Nephron (organoid): ENCODE data around the gene SGPP2.

Source experiments
- H3K27ac Mint-ChIP-seq, 3 experiments: 2 replicates each; pipeline ENCODE4 v1.8.0; 2020; ENCODE audit warnings: mixed read lengths in 3 of 3, mild to moderate bottlenecking in 2 of 3, moderate library complexity in 1 of 3
- H3K27me3 Mint-ChIP-seq: 2 replicates; pipeline ENCODE4 v1.8.0; 2021; ENCODE audit warnings: low read depth, mild to moderate bottlenecking, moderate library complexity, mixed read lengths
- H3K36me3 Mint-ChIP-seq: 2 replicates; pipeline ENCODE4 v1.8.0; 2020; ENCODE audit warnings: low read depth, mixed read lengths
- H3K4me1 Mint-ChIP-seq: 2 replicates; pipeline ENCODE4 v1.8.0; 2020; ENCODE audit warnings: mixed read lengths
- H3K4me3 Mint-ChIP-seq, 3 experiments: 2 replicates each; pipeline ENCODE4 v1.8.0; 2020; ENCODE audit warnings: mild to moderate bottlenecking in 3 of 3, mixed read lengths in 3 of 3, moderate library complexity in 2 of 3
- H3K9me3 Mint-ChIP-seq: 2 replicates; pipeline ENCODE4 v1.8.0; 2020; ENCODE audit warnings: mixed read lengths
- CTCF ChIP-seq, 3 experiments: fragments of 200-600 bp; sonication (generic); IDR thresholded peaks; one replicate each; pipeline ENCODE4 v1.5.0; 2021; ENCODE audit warnings: antibody characterized with exemption in 3 of 3; ENCODE audit not compliant: unreplicated experiment in 3 of 3

Gene SGPP2

GRCh38 chr2:222608081-222608480 lies 183.7 kb downstream of the SGPP2 start:
- TF ChIP-seq CTCF (IDR thresholded peaks at IDR 0.05; ENCODE audit: unreplicated experiment in 3 of 3), result no peak
- Mint-ChIP-seq H3K4me3 (no peak overlapping the region), H3K27me3 (no peaks in the 10 kb centered on the region), H3K9me3 (no peaks in the 10 kb centered on the region), H3K27ac (no peak overlapping the region), H3K4me1 (no peaks in the 10 kb centered on the region), H3K36me3 (peaks cover 17% of the 10 kb centered on the region)

GRCh38 chr2:222609381-222609780 lies 185.0 kb downstream of the SGPP2 start:
- no peaks in the 10 kb centered on the region for H3K4me1 Mint-ChIP-seq
- H3K27me3 Mint-ChIP-seq, result no peaks in the 10 kb centered on the region
- no peak overlapping the region for H3K4me3 Mint-ChIP-seq
- TF ChIP-seq CTCF (IDR thresholded peaks at IDR 0.05; ENCODE audit: unreplicated experiment in 3 of 3), result no peak
- H3K9me3 Mint-ChIP-seq, result no peaks in the 10 kb centered on the region
- peaks cover 21% of the 10 kb centered on the region for H3K36me3 Mint-ChIP-seq
- H3K27ac Mint-ChIP-seq, result no peak overlapping the region
